Measurements from ENCODE around the gene GPR17.

The GPR17 gene

GRCh38 chr2:127695491-127696472, 49.8 kb downstream of the GPR17 start:
- peak; percentile 95 for ATAC-seq
- TF ChIP-seq CREB5 (CRISPR knock-in tag; IDR thresholded peaks at IDR 0.05; ENCODE audit: low read depth): no peak
- TF ChIP-seq SNAI2 (CRISPR knock-in tag; IDR thresholded peaks at IDR 0.05): no peak
- TF ChIP-seq POU6F1 (CRISPR knock-in tag; IDR thresholded peaks at IDR 0.05; ENCODE audit: borderline replicate concordance, low read depth): 0 out of 2 replicates have a peak, but pooled peaks have one; percentile 24
- TF ChIP-seq ZNF8 (CRISPR knock-in tag; IDR thresholded peaks at IDR 0.05): no peak
- no peak for TF ChIP-seq TOX (CRISPR knock-in tag; IDR thresholded peaks at IDR 0.05; ENCODE audit: borderline replicate concordance)

GRCh38 chr2:127697482-127698180, 51.7 kb downstream of the GPR17 start:
- no peak for ATAC-seq
- TF ChIP-seq ZNF565 (CRISPR knock-in tag; conservative IDR thresholded peaks at IDR 0.05; ENCODE audit: low read depth) (no peak), CSRNP3 (CRISPR knock-in tag; IDR thresholded peaks at IDR 0.05) (no peak), PATZ1 (CRISPR knock-in tag; IDR thresholded peaks at IDR 0.05; ENCODE audit: borderline replicate concordance) (no peak), ZNF70 (CRISPR knock-in tag; IDR thresholded peaks at IDR 0.05) (no peak), TSHZ2 (CRISPR knock-in tag; IDR thresholded peaks at IDR 0.05) (no peak), ZC3H10 (CRISPR knock-in tag; IDR thresholded peaks at IDR 0.05) (no peak), CREB5 (CRISPR knock-in tag; IDR thresholded peaks at IDR 0.05; ENCODE audit: low read depth) (no peak)

- ATAC-seq: no peak
- TF ChIP-seq TCF4 (CRISPR knock-in tag; IDR thresholded peaks at IDR 0.05; ENCODE audit: borderline replicate concordance) (no peak), ZFP30 (CRISPR knock-in tag; IDR thresholded peaks at IDR 0.05) (no peak), CSDC2 (CRISPR knock-in tag; IDR thresholded peaks at IDR 0.05) (no peak), TOX (CRISPR knock-in tag; IDR thresholded peaks at IDR 0.05; ENCODE audit: borderline replicate concordance) (no peak), POU6F1 (CRISPR knock-in tag; IDR thresholded peaks at IDR 0.05; ENCODE audit: borderline replicate concordance, low read depth) (no peak), TSHZ2 (CRISPR knock-in tag; IDR thresholded peaks at IDR 0.05) (no peak)
Observed at GRCh38 chr2:127698553-127699355, 52.8 kb downstream of the GPR17 start.

Measured in SK-N-SH treated with all-trans-retinoic acid at 6 μM for 48 hours (cell line).